Astrocyte of the cerebellum (primary cell): ENCODE data around the gene TBCE.

ENCODE experiments used
- DNase-seq: peaks from one replicate; pipeline ENCODE4 v3.0.0-alpha.2; 2011; ENCODE audit warnings: low read depth
- H3K4me3 ChIP-seq: 2 replicates; pipeline ENCODE4 v1.5.1; 2011; ENCODE audit warnings: mild to moderate bottlenecking, low read depth, low read length, moderate library complexity
- CTCF ChIP-seq: IDR thresholded peaks from 2 replicates; pipeline ENCODE4 v1.5.1; 2012; ENCODE audit warnings: low read length, low read depth, moderate library complexity, mild to moderate bottlenecking; ENCODE audit errors: missing control alignments
- in situ Hi-C: cut with HindIII; loops from 2 replicates; pipeline ENCODE4 v1.10.0; 2017; ENCODE audit warnings: low sequenced_read_pairs

TBCE gene

GRCh38 chr1:235326719-235327558 lies 40.3 kb upstream of the TBCE start:
- in situ Hi-C loops = no loop called here

GRCh38 chr1:235327559-235328270 lies 39.5 kb upstream of the TBCE start, which contains the start of gene ARID4B:
Gene ARID4B (minus strand): TSS chr1:235328179. CDS start chr1:235326919, 1,260 bp downstream.
- in situ Hi-C loops = no loop called here
- DNase-seq = no peak
- no peak for TF ChIP-seq CTCF
- peak within 1 kb of the TSS; percentile 91 for H3K4me3 ChIP-seq

More at GRCh38 chr1:235326719-235327558, 40.3 kb upstream of the TBCE start:
- no peak for DNase-seq
- peak overlapping the region; percentile 91 for H3K4me3 ChIP-seq
- no peak for TF ChIP-seq CTCF

GRCh38 chr1:235328271-235329138 lies 38.7 kb upstream of the TBCE start, which contains the start of gene GGPS1:
Gene GGPS1 (plus strand): TSS chr1:235328570. CDS start chr1:235335265, 6,695 bp downstream.
- H3K4me3 ChIP-seq = peak within 1 kb of the TSS; percentile 91
- in situ Hi-C loops = no loop called here
- TF ChIP-seq CTCF = no peak
- peak; percentile 100 for DNase-seq

GRCh38 chr1:235329139-235329902 lies 37.9 kb upstream of the TBCE start:
- TF ChIP-seq CTCF = peak; percentile 5
- in situ Hi-C loops = no loop called here
- peak; percentile 18 for DNase-seq
- peak overlapping the region; percentile 78 for H3K4me3 ChIP-seq

GRCh38 chr1:235330918-235331285 lies 36.3 kb upstream of the TBCE start:
- no peak for TF ChIP-seq CTCF
- H3K4me3 ChIP-seq = no peak overlapping the region
- in situ Hi-C loops = no loop called here
- DNase-seq = no peak
